Measurements from ENCODE around the gene ATE1.
"Not testable (repeated sequence)": the region's sequence is repeated elsewhere in the genome, so short reads cannot be mapped to it uniquely, and the experiment has no call there.

ATE1 gene

GRCh38 chr10:121732172-121732571 lies 195.7 kb downstream of the ATE1 start:
- DNase-seq: no peak

DNA sequence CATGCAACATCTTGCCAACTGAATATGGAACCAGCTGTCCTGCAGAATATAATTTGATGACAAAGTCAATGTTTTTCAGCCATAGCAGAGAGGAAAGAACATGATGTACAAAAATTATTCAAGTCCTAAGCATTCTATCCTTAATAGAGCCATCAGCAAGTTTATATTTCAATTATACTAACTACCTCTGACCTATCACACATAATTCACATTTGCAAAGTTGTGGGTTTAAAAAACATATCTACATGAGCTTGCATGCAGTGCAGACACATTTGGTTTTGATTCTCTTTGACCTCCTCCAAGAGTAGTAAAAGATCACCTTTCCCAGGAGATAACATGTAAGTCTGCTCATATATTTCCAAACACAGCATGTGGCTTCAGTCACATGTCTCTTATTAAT lies 203.5 kb downstream of the ATE1 start:
- DNase-seq: no peak

GRCh38 chr10:121722665-121723064 lies 205.2 kb downstream of the ATE1 start:
- DNase-seq: no peak

- DNase-seq: no peak
These were observed 206.6 kb downstream of the ATE1 start for GRCh38 chr10:121721257-121721656.

GRCh38 chr10:121715969-121716368 lies 211.9 kb downstream of the ATE1 start:
- no peak for DNase-seq

- DNase-seq: no peak
These were observed 212.8 kb downstream of the ATE1 start for GRCh38 chr10:121715076-121715475.

- no peak for DNase-seq
These were observed 214.3 kb downstream of the ATE1 start for GRCh38 chr10:121713486-121713885.

DNA sequence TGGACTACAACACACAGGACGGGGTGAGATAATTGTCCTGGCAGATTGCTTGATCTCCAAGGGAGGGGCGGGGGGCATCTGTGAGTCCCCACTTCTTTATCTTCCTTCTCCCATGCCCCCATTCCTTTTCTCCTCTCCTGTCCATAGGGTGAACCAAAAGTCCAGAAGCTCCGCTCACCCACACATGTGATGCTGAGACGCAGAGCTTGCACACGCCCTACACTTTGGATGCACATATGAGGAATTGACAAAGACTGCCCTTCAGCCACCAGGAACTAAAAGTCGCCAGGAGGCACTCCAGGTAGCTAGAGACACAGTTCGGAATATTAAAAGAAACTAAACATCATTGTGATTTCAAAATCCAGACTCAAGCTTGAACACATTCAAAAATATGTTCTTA lies 216.9 kb downstream of the ATE1 start:
- DNase-seq: no peak

- DNase-seq: no peak
These were observed 217.6 kb downstream of the ATE1 start for GRCh38 chr10:121710207-121710606.

DNA sequence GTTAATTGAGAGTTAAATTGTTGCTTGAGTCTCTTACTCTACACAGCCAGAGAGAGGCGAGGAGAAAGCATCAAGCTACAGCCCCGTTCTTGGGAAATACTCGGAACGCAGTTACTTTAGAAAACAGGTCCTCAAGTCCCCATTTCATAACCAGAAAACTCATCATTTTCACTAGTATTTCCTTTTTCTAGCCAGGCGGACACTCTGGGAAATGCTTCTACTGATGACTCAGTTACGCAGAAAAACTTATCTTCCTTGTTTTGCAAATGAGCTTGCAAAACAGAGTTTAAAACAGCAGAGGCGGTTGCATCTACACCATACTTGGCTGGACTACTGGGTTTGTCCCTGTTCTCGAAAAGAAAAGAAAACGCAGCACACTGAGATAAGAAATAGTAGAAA lies 218.2 kb downstream of the ATE1 start:
- no peak for DNase-seq

DNA sequence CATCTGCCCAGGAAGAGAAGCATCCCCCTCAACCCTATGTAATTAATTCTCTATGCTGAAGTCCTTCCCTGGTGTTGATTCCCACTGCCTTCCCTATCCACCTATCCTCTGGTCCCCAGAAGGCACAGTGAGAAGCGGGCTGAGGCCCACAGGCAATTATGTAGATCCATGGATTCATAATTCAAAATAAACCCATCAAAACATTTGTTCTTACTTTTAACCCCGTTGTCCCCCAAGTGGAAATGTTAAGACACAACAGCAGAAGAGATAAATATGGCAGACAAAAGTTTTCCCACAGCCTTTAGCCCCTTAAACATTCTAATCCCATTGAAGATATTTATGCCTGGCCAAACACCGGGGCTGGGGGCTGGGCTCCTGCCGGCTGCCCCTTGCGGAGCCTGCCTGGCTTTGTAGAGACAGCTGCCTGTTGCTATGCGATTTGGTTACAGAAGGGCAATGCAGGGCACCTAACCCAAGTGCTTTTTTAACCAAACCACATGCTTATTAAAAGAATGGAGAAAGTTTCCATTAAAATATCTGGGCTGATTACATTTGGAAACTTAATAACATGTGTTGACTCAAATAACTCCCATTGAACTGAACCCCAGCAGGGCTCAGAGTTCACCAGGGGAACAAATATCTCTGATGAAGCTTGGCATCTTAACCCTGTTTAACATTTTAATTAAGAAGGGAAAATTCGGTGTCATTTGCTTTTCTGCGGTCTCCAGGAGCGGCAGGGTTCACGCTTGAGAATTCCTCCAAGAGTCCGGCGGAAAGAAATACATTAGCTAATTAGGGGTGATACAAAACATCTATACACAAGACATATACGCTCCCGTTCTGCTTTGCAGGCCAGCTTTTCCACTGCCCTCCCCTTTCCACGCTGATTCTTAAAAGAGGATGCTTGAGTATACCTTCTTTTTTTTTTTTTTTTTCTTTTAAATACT lies 218.8 kb downstream of the ATE1 start:
- DNase-seq: no peak

GRCh38 chr10:121702351-121703320 lies 225.2 kb downstream of the ATE1 start:
- DNase-seq: no peak

GRCh38 chr10:121700416-121700815 lies 227.4 kb downstream of the ATE1 start:
- no peak for DNase-seq

DNA sequence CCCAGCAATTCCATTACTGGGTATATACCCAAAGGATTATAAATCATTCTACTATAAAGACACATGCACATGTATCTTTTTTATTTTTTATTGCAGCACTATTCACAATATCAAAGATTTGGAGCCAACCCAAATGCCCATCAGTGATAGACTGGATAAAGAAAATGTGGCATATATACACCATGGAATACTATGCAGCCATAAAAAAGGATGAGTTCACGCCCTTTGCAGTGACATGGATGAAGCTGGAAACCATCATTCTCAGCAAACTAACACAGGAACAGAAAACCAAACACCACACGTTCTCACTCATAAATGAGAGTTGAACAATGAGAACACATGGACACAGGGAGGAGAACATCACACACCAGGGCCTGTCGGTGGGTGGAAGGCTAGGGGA lies 228.1 kb downstream of the ATE1 start:
- not testable (repeated sequence) for DNase-seq

DNA sequence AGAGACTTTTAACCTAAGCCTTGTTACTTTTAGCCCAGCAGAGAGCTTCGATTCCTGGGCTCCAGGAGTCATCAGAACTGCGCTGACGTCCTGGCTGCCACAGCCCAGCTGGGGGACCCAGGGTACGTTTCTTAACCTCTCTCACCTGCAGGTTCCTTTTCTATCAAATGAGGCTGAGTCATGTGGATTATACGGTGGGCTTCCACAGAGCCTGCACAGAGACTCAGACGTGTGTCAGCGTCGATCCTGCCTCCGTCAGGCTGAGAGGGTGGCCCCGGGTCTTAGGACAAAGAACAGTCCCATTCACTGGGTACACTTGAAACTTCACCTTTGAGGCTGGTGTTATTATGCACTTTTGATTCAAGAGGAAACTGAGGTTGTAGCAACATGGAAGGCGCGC lies 228.9 kb downstream of the ATE1 start:
- no peak for DNase-seq

GRCh38 chr10:121698336-121698735 lies 229.5 kb downstream of the ATE1 start:
- no peak for DNase-seq

GRCh38 chr10:121696854-121697253 lies 231.0 kb downstream of the ATE1 start:
- no peak for DNase-seq

- DNase-seq: no peak
These were observed 231.9 kb downstream of the ATE1 start for GRCh38 chr10:121695731-121696464.

GRCh38 chr10:121694966-121695643 lies 232.7 kb downstream of the ATE1 start:
- no peak for DNase-seq

- DNase-seq: no peak
These were observed 233.4 kb downstream of the ATE1 start for GRCh38 chr10:121694327-121694965.

GRCh38 chr10:121692626-121693025 lies 235.2 kb downstream of the ATE1 start:
- no peak for DNase-seq

DNA sequence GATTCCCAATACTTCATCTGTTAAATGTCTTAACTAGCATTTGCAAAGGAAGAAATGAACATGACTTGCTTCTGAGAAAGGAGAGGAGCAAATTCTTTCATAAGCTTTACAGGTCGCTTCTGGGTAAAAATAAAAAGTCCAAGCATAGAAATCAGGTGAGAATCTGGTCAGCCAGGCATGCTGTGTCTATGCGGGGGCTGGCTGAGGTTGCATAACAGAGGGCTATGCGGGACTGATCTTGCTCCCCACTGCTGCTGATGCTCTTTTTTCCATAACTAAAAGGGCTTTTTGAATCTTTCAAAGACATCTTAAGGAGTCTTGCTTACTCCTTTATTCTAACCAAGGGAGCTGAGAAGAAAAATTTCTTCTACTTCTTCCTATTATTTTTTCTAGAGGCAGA lies 236.9 kb downstream of the ATE1 start:
- DNase-seq: no peak
